ENCODE results near the gene SH2D3A. TPM values are rescaled to one million over a fixed set of nuclear protein-coding genes. Genes with fewer than 3 reads are reported as not detected.

The SH2D3A gene
- total and polyA plus RNA-seq, 2 donors (not counting 1 experiment from before 2014, with no cell fraction given) = not detected

DNA sequence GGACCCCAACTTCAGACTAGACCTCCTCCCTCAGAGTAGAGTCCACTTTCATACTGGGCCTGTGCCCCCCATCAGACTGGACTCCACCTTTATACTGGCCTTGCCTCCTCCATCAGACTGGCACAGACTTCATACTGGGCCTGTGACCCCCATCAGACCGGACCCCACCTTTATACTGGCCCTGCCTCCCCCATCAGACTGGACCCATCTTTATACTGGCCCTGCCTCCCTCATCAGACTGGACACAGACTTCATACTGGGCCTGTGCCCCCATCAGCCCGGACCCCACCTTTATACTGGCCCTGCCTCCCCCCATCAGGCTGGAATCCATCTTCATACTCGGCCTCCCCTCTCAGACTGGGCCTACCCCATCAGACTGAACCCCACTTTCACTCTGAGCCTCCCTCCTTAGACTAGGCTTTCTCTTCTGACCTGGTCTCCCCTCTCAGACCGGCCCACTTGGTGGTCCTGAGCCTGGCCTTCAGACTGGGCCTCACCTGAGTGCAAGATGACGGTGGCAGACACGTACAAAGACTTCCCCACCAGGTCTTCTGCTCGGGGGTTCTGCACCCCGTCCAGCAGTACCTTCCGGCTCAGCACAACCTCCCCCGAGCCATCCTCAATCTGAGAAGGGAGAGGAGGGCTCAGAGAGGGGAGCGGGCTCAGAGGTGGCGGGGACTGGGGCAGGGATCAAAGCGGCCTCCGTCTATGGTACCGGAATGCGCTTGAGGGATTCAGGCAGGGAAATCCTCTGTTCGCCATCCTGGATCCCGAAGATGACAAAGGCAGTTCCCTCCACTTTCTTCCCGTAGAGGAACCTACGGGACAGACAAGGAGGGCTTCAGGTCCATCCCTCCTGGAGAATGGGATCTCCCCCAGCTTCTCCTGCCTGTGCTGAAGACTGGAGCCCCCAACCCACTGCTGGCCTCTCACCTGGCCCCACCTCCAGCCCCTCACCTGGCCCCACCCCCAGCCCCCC is 54.3 kb downstream of the SH2D3A start:
- H3K9ac ChIP-seq (ENCODE audit: insufficient read depth, low read length) = no peak overlapping the region
- H2AFZ ChIP-seq (ENCODE audit: low read length) = no peak overlapping the region
- H3K27me3 ChIP-seq (ENCODE audit: control insufficient read depth, insufficient read depth, low read length) = no peaks in the 10 kb centered on the region
- no peaks in the 10 kb centered on the region for H3K79me2 ChIP-seq (ENCODE audit: control insufficient read depth, insufficient read depth, low read length)
- no peak for TF ChIP-seq CTCF (conservative IDR thresholded peaks at IDR 0.05 in 1 of 2, IDR thresholded peaks at IDR 0.05 in 1 of 2; ENCODE audit: low read depth in 1 of 2, low read length in 2 of 2)
- TF ChIP-seq EZH2 (IDR thresholded peaks at IDR 0.05; ENCODE audit: low read length, missing control alignments) = no peak
- H3K4me1 ChIP-seq (ENCODE audit: control insufficient read depth, extremely low read depth, insufficient read depth, low read length) = no peaks in the 10 kb centered on the region
- H3K4me2 ChIP-seq (ENCODE audit: extremely low read depth, insufficient read depth, low read length) = no peak overlapping the region
- no peak for DNase-seq (ENCODE audit: low read depth in 2 of 2)
- no peaks in the 10 kb centered on the region for H3K9me3 ChIP-seq (ENCODE audit: control insufficient read depth, insufficient read depth, low read depth, low read length)
- H3K27ac ChIP-seq (ENCODE audit: insufficient read depth, low read length) = no peak overlapping the region
- H4K20me1 ChIP-seq (ENCODE audit: control insufficient read depth, extremely low read depth, insufficient read depth, low read length) = no peaks in the 10 kb centered on the region
- no peaks in the 10 kb centered on the region for H3K36me3 ChIP-seq (ENCODE audit: control insufficient read depth, insufficient read depth, low read length)
- no peak overlapping the region for H3K4me3 ChIP-seq (replicated peaks in 1 of 4; ENCODE audit: control extremely low read depth in 1 of 4, insufficient read depth in 1 of 4, low read depth in 3 of 4, low read length in 4 of 4)

DNA sequence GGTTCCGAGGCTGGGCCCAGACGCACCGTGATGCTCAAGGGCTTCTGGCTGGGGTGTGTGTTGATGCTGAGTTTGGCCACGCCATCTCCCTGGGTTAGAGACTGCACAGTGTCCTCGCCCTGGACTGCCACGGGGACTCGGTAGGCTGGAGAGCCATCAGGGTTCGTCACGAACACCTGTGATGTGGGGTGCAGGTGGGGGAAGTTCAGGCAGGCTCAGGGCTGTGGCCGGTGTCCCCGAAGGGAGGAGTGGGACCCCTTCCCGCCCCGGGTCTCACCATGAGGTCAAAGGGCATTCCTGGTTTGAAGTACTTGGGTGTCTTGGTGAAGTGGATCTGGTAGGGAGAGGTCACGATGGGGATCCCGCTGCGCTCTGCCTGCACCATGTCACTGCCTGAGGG is 55.0 kb downstream of the SH2D3A start:
- Histone ChIP-seq H3K27ac (ENCODE audit: insufficient read depth, low read length) (no peak overlapping the region), H3K36me3 (ENCODE audit: control insufficient read depth, insufficient read depth, low read length) (no peaks in the 10 kb centered on the region), H3K9ac (ENCODE audit: insufficient read depth, low read length) (no peak overlapping the region), H3K79me2 (ENCODE audit: control insufficient read depth, insufficient read depth, low read length) (no peaks in the 10 kb centered on the region), H3K4me1 (ENCODE audit: control insufficient read depth, extremely low read depth, insufficient read depth, low read length) (no peaks in the 10 kb centered on the region), H3K27me3 (ENCODE audit: control insufficient read depth, insufficient read depth, low read length) (no peaks in the 10 kb centered on the region), H2AFZ (ENCODE audit: low read length) (no peak overlapping the region), H3K4me2 (ENCODE audit: extremely low read depth, insufficient read depth, low read length) (no peak overlapping the region), H3K4me3 (replicated peaks in 1 of 4; ENCODE audit: control extremely low read depth in 1 of 4, insufficient read depth in 1 of 4, low read depth in 3 of 4, low read length in 4 of 4) (no peak overlapping the region), H4K20me1 (ENCODE audit: control insufficient read depth, extremely low read depth, insufficient read depth, low read length) (no peaks in the 10 kb centered on the region), H3K9me3 (ENCODE audit: control insufficient read depth, insufficient read depth, low read depth, low read length) (no peaks in the 10 kb centered on the region)
- no peak for DNase-seq (ENCODE audit: low read depth in 2 of 2)
- no peak for TF ChIP-seq CTCF (conservative IDR thresholded peaks at IDR 0.05 in 1 of 2, IDR thresholded peaks at IDR 0.05 in 1 of 2; ENCODE audit: low read depth in 1 of 2, low read length in 2 of 2)
- no peak for TF ChIP-seq EZH2 (IDR thresholded peaks at IDR 0.05; ENCODE audit: low read length, missing control alignments)

DNA sequence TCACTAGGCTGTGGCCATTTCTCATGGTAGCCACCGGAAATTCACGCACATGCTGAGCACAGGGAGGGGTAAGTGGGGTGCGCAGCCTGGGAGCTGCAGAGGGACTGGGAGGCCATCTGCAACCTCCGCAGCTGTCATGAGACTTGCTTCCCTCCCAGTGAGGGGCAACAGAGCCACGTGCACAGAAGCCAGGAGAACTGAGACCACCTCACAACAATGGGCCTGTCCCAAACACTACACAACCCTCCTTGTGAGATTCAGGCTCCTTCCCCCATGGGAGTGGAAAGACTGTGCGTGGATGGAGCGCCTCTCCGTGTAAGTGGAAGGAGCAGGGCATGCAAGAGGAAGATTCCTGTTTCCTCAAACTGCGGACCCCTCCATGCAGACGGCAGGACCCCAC is 55.6 kb downstream of the SH2D3A start:
- no peak overlapping the region for H2AFZ ChIP-seq (ENCODE audit: low read length)
- no peaks in the 10 kb centered on the region for H3K79me2 ChIP-seq (ENCODE audit: control insufficient read depth, insufficient read depth, low read length)
- no peaks in the 10 kb centered on the region for H3K27me3 ChIP-seq (ENCODE audit: control insufficient read depth, insufficient read depth, low read length)
- no peak overlapping the region for H3K27ac ChIP-seq (ENCODE audit: insufficient read depth, low read length)
- TF ChIP-seq CTCF (conservative IDR thresholded peaks at IDR 0.05 in 1 of 2, IDR thresholded peaks at IDR 0.05 in 1 of 2; ENCODE audit: low read depth in 1 of 2, low read length in 2 of 2) (no peak), EZH2 (IDR thresholded peaks at IDR 0.05; ENCODE audit: low read length, missing control alignments) (no peak)
- no peak overlapping the region for H3K9ac ChIP-seq (ENCODE audit: insufficient read depth, low read length)
- DNase-seq (ENCODE audit: low read depth in 2 of 2) = no peak
- no peaks in the 10 kb centered on the region for H3K4me1 ChIP-seq (ENCODE audit: control insufficient read depth, extremely low read depth, insufficient read depth, low read length)
- H3K9me3 ChIP-seq (ENCODE audit: control insufficient read depth, insufficient read depth, low read depth, low read length) = no peaks in the 10 kb centered on the region
- no peaks in the 10 kb centered on the region for H3K36me3 ChIP-seq (ENCODE audit: control insufficient read depth, insufficient read depth, low read length)
- no peak overlapping the region for H3K4me2 ChIP-seq (ENCODE audit: extremely low read depth, insufficient read depth, low read length)
- H4K20me1 ChIP-seq (ENCODE audit: control insufficient read depth, extremely low read depth, insufficient read depth, low read length) = no peaks in the 10 kb centered on the region
- H3K4me3 ChIP-seq (replicated peaks in 1 of 4; ENCODE audit: control extremely low read depth in 1 of 4, insufficient read depth in 1 of 4, low read depth in 3 of 4, low read length in 4 of 4) = no peak overlapping the region

Measured in fibroblast of lung (primary cell).